GM23338 (cell line): ENCODE measurements around the gene OGFOD2. TPM values are rescaled to one million over a fixed set of nuclear protein-coding genes. Genes with fewer than 3 reads are reported as not detected.

ENCODE experiments used
- ATAC-seq: fragments of 200-7000 bp; cut with Tn5 transposase; 3 replicates; pipeline ENCODE4 v1.9.1; 2020
- DNase-seq: peaks from one replicate; pipeline ENCODE4 v3.0.0-alpha.2; 2015; ENCODE audit warnings: low spot score
- H2AFZ ChIP-seq: fragments of 200-600 bp; sonication (generic); 2 replicates; pipeline ENCODE4 v1.8.0; 2016; ENCODE audit warnings: antibody characterized with exemption, mild to moderate bottlenecking, moderate library complexity
- H3F3A ChIP-seq: fragments of 200-600 bp; sonication (generic); replicated peaks from 2 replicates; pipeline ENCODE4 v1.8.0; 2017; ENCODE audit warnings: antibody characterized with exemption, mixed run types, low read depth
- H3K27ac ChIP-seq: fragments of 200-600 bp; sonication (generic); 2 replicates; pipeline ENCODE4 v1.6.1; 2016; ENCODE audit warnings: low read depth
- H3K27me3 ChIP-seq: fragments of 200-600 bp; sonication (generic); 2 replicates; pipeline ENCODE4 v1.8.0; 2016; ENCODE audit warnings: mild to moderate bottlenecking, mixed run types, moderate library complexity; ENCODE audit not compliant: insufficient read depth
- H3K36me3 ChIP-seq: fragments of 200-600 bp; sonication (generic); 2 replicates; pipeline ENCODE4 v1.8.0; 2016; ENCODE audit warnings: mild to moderate bottlenecking; ENCODE audit not compliant: insufficient read depth
- H3K4me1 ChIP-seq: fragments of 200-600 bp; sonication (generic); 2 replicates; pipeline ENCODE4 v1.8.0; 2016; ENCODE audit warnings: mild to moderate bottlenecking, moderate library complexity; ENCODE audit not compliant: insufficient read depth
- H3K4me2 ChIP-seq: fragments of 200-600 bp; sonication (generic); 2 replicates; pipeline ENCODE4 v1.7.1; 2017; ENCODE audit warnings: mixed run types
- H3K4me3 ChIP-seq: fragments of 200-600 bp; sonication (generic); 2 replicates; pipeline ENCODE4 v1.6.1; 2016; ENCODE audit warnings: mixed run types
- H3K79me2 ChIP-seq: fragments of 200-600 bp; sonication (generic); replicated peaks from 2 replicates; pipeline ENCODE4 v1.8.0; 2017; ENCODE audit warnings: mild to moderate bottlenecking; ENCODE audit not compliant: insufficient read depth
- H3K9me2 ChIP-seq: fragments of 200-600 bp; sonication (generic); 2 replicates; pipeline ENCODE4 v1.8.0; 2017; ENCODE audit not compliant: insufficient read depth
- H4K20me1 ChIP-seq: fragments of 200-600 bp; sonication (generic); replicated peaks from 2 replicates; pipeline ENCODE4 v1.8.0; 2017; ENCODE audit warnings: mild to moderate bottlenecking; ENCODE audit not compliant: insufficient read depth
- H3K27ac Mint-ChIP-seq: 2 replicates; pipeline ENCODE4 v1.8.0; 2020; ENCODE audit warnings: inconsistent platforms, mild to moderate bottlenecking, moderate library complexity, mixed read lengths
- H3K27me3 Mint-ChIP-seq: 3 replicates; pipeline ENCODE4 v1.8.0; 2022; ENCODE audit warnings: low read depth, mild to moderate bottlenecking, moderate library complexity, mixed read lengths, inconsistent platforms; ENCODE audit not compliant: insufficient read depth, poor library complexity
- H3K36me3 Mint-ChIP-seq: 3 replicates; pipeline ENCODE4 v1.8.0; 2021; ENCODE audit warnings: low read depth, mild to moderate bottlenecking, inconsistent platforms, moderate library complexity, mixed read lengths
- H3K4me1 Mint-ChIP-seq: 3 replicates; pipeline ENCODE4 v1.8.0; 2020; ENCODE audit warnings: mild to moderate bottlenecking, inconsistent platforms, mixed read lengths
- H3K4me3 Mint-ChIP-seq: 3 replicates; pipeline ENCODE4 v1.8.0; 2021; ENCODE audit warnings: moderate library complexity, mild to moderate bottlenecking, inconsistent platforms, mixed read lengths
- H3K9me3 Mint-ChIP-seq: 3 replicates; pipeline ENCODE4 v1.8.0; 2020; ENCODE audit warnings: moderate library complexity, mild to moderate bottlenecking, inconsistent platforms, mixed read lengths
- CREB1 ChIP-seq: fragments of 250-450 bp; sonication (Bioruptor Pico); IDR thresholded peaks from 2 replicates; pipeline ENCODE4 v1.5.0; 2020; ENCODE audit warnings: low read depth, mild to moderate bottlenecking, moderate library complexity
- CTCF ChIP-seq, 2 experiments: fragments of 200-600 bp in 1 of 2; sonication (generic) in 1 of 2; conservative IDR thresholded peaks; 2 replicates each; pipeline versions ENCODE4 v1.5.1 to v1.6.1; 2016 to 2017; ENCODE audit warnings: antibody characterized with exemption in 2 of 2, low read depth in 2 of 2, mild to moderate bottlenecking in 2 of 2, moderate library complexity in 1 of 2
- ETS1 ChIP-seq: IDR thresholded peaks from 2 replicates; pipeline ENCODE4 v1.6.1; 2016; ENCODE audit warnings: antibody characterized with exemption
- EZH2 ChIP-seq: fragments of 200-600 bp; sonication (generic); IDR thresholded peaks from one replicate; pipeline ENCODE4 v1.8.0; 2017; ENCODE audit warnings: antibody characterized with exemption, mild to moderate bottlenecking, low read depth; ENCODE audit not compliant: unreplicated experiment
- EZH2phosphoT487 ChIP-seq: fragments of 200-600 bp; sonication (generic); IDR thresholded peaks from one replicate; pipeline ENCODE4 v1.8.1; 2018; ENCODE audit warnings: antibody characterized with exemption; ENCODE audit not compliant: unreplicated experiment
- JUNB ChIP-seq: IDR thresholded peaks from one replicate; pipeline ENCODE4 v1.6.1; 2016; ENCODE audit warnings: antibody characterized with exemption; ENCODE audit not compliant: unreplicated experiment
- NANOG ChIP-seq: IDR thresholded peaks from 2 replicates; pipeline ENCODE4 v1.6.1; 2016; ENCODE audit warnings: antibody characterized with exemption, borderline replicate concordance
- POLR2AphosphoS5 ChIP-seq: IDR thresholded peaks from 2 replicates; pipeline ENCODE4 v1.6.1; 2016; ENCODE audit warnings: antibody characterized with exemption, low read depth
- REST ChIP-seq: IDR thresholded peaks from one replicate; pipeline ENCODE4 v1.6.1; 2018; ENCODE audit warnings: antibody characterized with exemption; ENCODE audit not compliant: unreplicated experiment
- STAT1 ChIP-seq: IDR thresholded peaks from one replicate; pipeline ENCODE4 v1.6.1; 2016; ENCODE audit warnings: antibody characterized with exemption; ENCODE audit not compliant: unreplicated experiment
- ZNF114 ChIP-seq: fragments of 250-450 bp; sonication (Bioruptor Pico); IDR thresholded peaks from 2 replicates; pipeline ENCODE4 v1.5.0; 2020; ENCODE audit warnings: mild to moderate bottlenecking, moderate library complexity
- ZNF331 ChIP-seq: fragments of 250-450 bp; sonication (Bioruptor Pico); IDR thresholded peaks from 2 replicates; pipeline ENCODE4 v1.5.0; 2020; ENCODE audit warnings: low read depth, mild to moderate bottlenecking, moderate library complexity
- polyA plus RNA-seq: library from polyadenylated mRNA; unstranded; fragments of >200 nt; fragmentation: Nextera tagmentation; extraction: Ambion mirVana; gene quantifications from 2 replicates; pipeline ENCODE4 v1.2.1, GENCODE V29; 2016
- total RNA-seq: library from RNA; depleted of rRNA; stranded (reverse); fragments of >200 nt; shearing (Covaris generic); gene quantifications from 2 replicates; pipeline ENCODE4 v1.2.3, GENCODE V29; 2014

OGFOD2 gene
- total and polyA plus RNA-seq, 2 experiments from 2014 or later: 13.1 to 16.1 TPM

- TF ChIP-seq ZNF114 (no peak), POLR2AphosphoS5 (no peak), EZH2phosphoT487 (no peak), CTCF (conservative IDR thresholded peaks at IDR 0.05; ENCODE audit: low read depth in 2 of 2) (no peak), JUNB (no peak), ZNF331 (no peak), NANOG (no peak)
Measured at GRCh38 chr12:122994781-122995502, 19.9 kb downstream of the OGFOD2 start (continued).

- H3K4me3 Mint-ChIP-seq: no peak overlapping the region
- H3K27me3 Mint-ChIP-seq: peaks cover 9% of the 10 kb centered on the region
- no peak for TF ChIP-seq NANOG
- no peak for TF ChIP-seq ETS1
- TF ChIP-seq CTCF (conservative IDR thresholded peaks at IDR 0.05; ENCODE audit: low read depth in 2 of 2): no peak
- TF ChIP-seq REST: no peak
- no peak for TF ChIP-seq EZH2phosphoT487
- TF ChIP-seq STAT1: no peak
- TF ChIP-seq ZNF114: no peak
- TF ChIP-seq EZH2: no peak
- no peak for TF ChIP-seq ZNF331
- TF ChIP-seq CREB1: no peak
Measured at GRCh38 chr12:122995503-122996187, 20.6 kb downstream of the OGFOD2 start.

More at GRCh38 chr12:122995503-122996187, 20.6 kb downstream of the OGFOD2 start:
- Histone ChIP-seq H3K4me2 (no peak overlapping the region), H2AFZ (no peak overlapping the region), H4K20me1 (no peaks in the 10 kb centered on the region), H3F3A (no peaks in the 10 kb centered on the region), H3K79me2 (no peaks in the 10 kb centered on the region), H3K27ac (no peak overlapping the region), H3K4me3 (no peak overlapping the region), H3K9me2 (no peaks in the 10 kb centered on the region), H3K36me3 (no peaks in the 10 kb centered on the region), H3K27me3 (no peaks in the 10 kb centered on the region), H3K4me1 (no peaks in the 10 kb centered on the region)
- Mint-ChIP-seq H3K27ac (no peak overlapping the region), H3K4me1 (no peaks in the 10 kb centered on the region), H3K9me3 (no peaks in the 10 kb centered on the region; the same call in 2 of the 3 replicates), H3K36me3 (no peaks in the 10 kb centered on the region)
- no peak for DNase-seq
- no peak for ATAC-seq
